CD8-positive, alpha-beta memory T cell (primary cell): ENCODE data around the gene GNB1L. TPM values are rescaled to one million over a fixed set of nuclear protein-coding genes. Genes with fewer than 3 reads are reported as not detected.

Experiments
- CTCF ChIA-PET: fragments of 350-600 bp; sonication (Branson Sonifier 250); formaldehyde crosslinking; loops from one replicate; lab custom pipeline; 2021; ENCODE audit warnings: antibody characterized with exemption; lab: Charles Lee
- POLR2A ChIA-PET: fragments of 350-600 bp; sonication (Branson Sonifier 250); formaldehyde crosslinking; loops from one replicate; lab custom pipeline; 2021; ENCODE audit warnings: antibody characterized with exemption; lab: Charles Lee
- DNase-seq, 5 donors: peaks; one replicate each; pipeline versions ENCODE4 v3.0.0 to v3.0.0-alpha.2; 2020 to 2022; ENCODE audit warnings: mixed read lengths in 1 of 5
- H3K27ac ChIP-seq: one replicate; pipeline ENCODE4 v1.7.0; 2013; ENCODE audit warnings: low read depth, mild to moderate bottlenecking, low read length, moderate library complexity
- H3K27me3 ChIP-seq: 2 replicates; pipeline ENCODE4 v1.7.0; 2013; ENCODE audit warnings: low read length, mild to moderate bottlenecking; ENCODE audit not compliant: insufficient read depth, poor library complexity, severe bottlenecking
- H3K36me3 ChIP-seq: 2 replicates; pipeline ENCODE4 v1.7.0; 2013; ENCODE audit warnings: mild to moderate bottlenecking, low read length, moderate library complexity; ENCODE audit not compliant: insufficient read depth
- H3K4me1 ChIP-seq: 2 replicates; pipeline ENCODE4 v1.7.0; 2013; ENCODE audit warnings: mild to moderate bottlenecking, low read length, moderate library complexity; ENCODE audit not compliant: insufficient read depth
- H3K4me3 ChIP-seq: 2 replicates; pipeline ENCODE4 v1.7.0; 2013; ENCODE audit warnings: mild to moderate bottlenecking, low read length
- H3K9me3 ChIP-seq: 2 replicates; pipeline ENCODE4 v1.7.0; 2013; ENCODE audit warnings: mild to moderate bottlenecking, low read length
- H3K27ac Mint-ChIP-seq, 8 donors: one replicate each; pipeline ENCODE4 v1.8.0; 2020 to 2021; ENCODE audit warnings: mixed read lengths in 8 of 8, mild to moderate bottlenecking in 6 of 8, inconsistent platforms in 3 of 8, moderate library complexity in 3 of 8
- H3K27me3 Mint-ChIP-seq, 2 donors: one replicate each; pipeline ENCODE4 v1.8.0; 2020 to 2021; ENCODE audit warnings: mixed read lengths in 2 of 2, mild to moderate bottlenecking in 1 of 2, moderate library complexity in 1 of 2
- H3K36me3 Mint-ChIP-seq, 3 donors: one replicate each; pipeline ENCODE4 v1.8.0; 2020 to 2021; ENCODE audit warnings: mixed read lengths in 3 of 3, inconsistent platforms in 1 of 3, mild to moderate bottlenecking in 1 of 3
- H3K4me1 Mint-ChIP-seq, 3 donors: one replicate each; pipeline ENCODE4 v1.8.0; 2020 to 2021; ENCODE audit warnings: mixed read lengths in 3 of 3, inconsistent platforms in 1 of 3, mild to moderate bottlenecking in 1 of 3
- H3K4me3 Mint-ChIP-seq, 7 donors: one replicate each; pipeline ENCODE4 v1.8.0; 2020 to 2021; ENCODE audit warnings: mixed read lengths in 7 of 7, mild to moderate bottlenecking in 6 of 7, moderate library complexity in 4 of 7, inconsistent platforms in 2 of 7
- H3K9me3 Mint-ChIP-seq, 5 donors: one replicate each; pipeline ENCODE4 v1.8.0; 2020 to 2022; ENCODE audit warnings: mixed read lengths in 5 of 5, mild to moderate bottlenecking in 3 of 5, moderate library complexity in 2 of 5, inconsistent platforms in 1 of 5
- polyA plus RNA-seq: library from polyadenylated mRNA; unstranded; fragments of 300-500 nt; fragmentation: Illumina TruSeq; gene quantifications from one replicate; pipeline ENCODE4 v1.2.3, GENCODE V29; 2021
- total RNA-seq, 2 experiments: library from RNA; stranded (reverse); gene quantifications; one replicate each; pipeline ENCODE4 v1.2.3, GENCODE V29; 2021

GNB1L gene
- total and polyA plus RNA-seq, 3 experiments from 2014 or later = 14.2 to 17.9 (median 16.6) TPM

DNA sequence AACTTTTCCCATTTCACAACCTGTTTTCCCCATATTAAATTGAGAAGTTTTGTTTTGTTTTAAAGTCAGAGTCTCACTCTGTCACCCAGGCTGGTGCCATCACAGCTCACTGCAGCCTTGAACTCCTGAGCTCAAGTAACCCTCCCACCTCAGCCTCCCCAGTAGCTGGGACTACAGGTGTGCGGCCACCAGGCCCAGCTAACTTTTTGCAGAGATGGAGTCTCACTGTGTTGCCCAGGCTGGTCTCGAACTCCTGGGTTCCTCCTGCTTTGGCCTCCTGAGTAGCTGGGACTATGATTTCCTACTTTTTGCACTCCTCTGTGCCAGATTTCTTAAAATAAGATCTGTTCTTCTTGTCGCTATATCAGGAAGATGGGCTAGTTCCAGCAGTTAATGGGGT lies 44.9 kb downstream of the GNB1L start:
- peaks cover 0 to 3% of the 10 kb centered on the region in 2 donors for H3K27me3 Mint-ChIP-seq
- H3K36me3 ChIP-seq = no peaks in the 10 kb centered on the region
- peaks cover 0 to 37% (median 10%) of the 10 kb centered on the region in 3 donors for H3K36me3 Mint-ChIP-seq
- H3K4me3 ChIP-seq = no peak overlapping the region
- ChIA-PET POLR2A (no interaction called here), CTCF (no interaction called here)
- no peaks in the 10 kb centered on the region for H3K9me3 Mint-ChIP-seq
- H3K27me3 ChIP-seq = no peaks in the 10 kb centered on the region
- no peaks in the 10 kb centered on the region for H3K9me3 ChIP-seq
- no peak for DNase-seq
- H3K4me3 Mint-ChIP-seq = no peak overlapping the region
- peaks cover 8% of the 10 kb centered on the region for H3K4me1 ChIP-seq
- peak overlapping the region in 2 of 8 donors; percentile 12 to 75 for H3K27ac Mint-ChIP-seq
- no peak overlapping the region for H3K27ac ChIP-seq
- H3K4me1 Mint-ChIP-seq = peaks cover 0 to 4% (median 3%) of the 10 kb centered on the region in 3 donors

- Mint-ChIP-seq H3K4me3 (no peak overlapping the region), H3K27me3 (peaks cover 0 to 3% of the 10 kb centered on the region in 2 donors), H3K27ac (no peak overlapping the region), H3K9me3 (no peaks in the 10 kb centered on the region), H3K4me1 (peaks cover 0 to 4% (median 3%) of the 10 kb centered on the region in 3 donors), H3K36me3 (peaks cover 0 to 31% (median 9%) of the 10 kb centered on the region in 3 donors)
- H3K27ac ChIP-seq = no peak overlapping the region
- H3K4me3 ChIP-seq = no peak overlapping the region
- H3K27me3 ChIP-seq = no peaks in the 10 kb centered on the region
- no peaks in the 10 kb centered on the region for H3K9me3 ChIP-seq
- POLR2A ChIA-PET = interaction anchor here (0.5 kb wide), 1 partner anchor 19 kb away, joined by 3 read pairs; no protein-coding TSS in a partner anchor
- no peaks in the 10 kb centered on the region for H3K36me3 ChIP-seq
- CTCF ChIA-PET = no interaction called here
- peaks cover 8% of the 10 kb centered on the region for H3K4me1 ChIP-seq
- DNase-seq = no peak
Observed at GRCh38 chr22:19808873-19809478, 45.7 kb downstream of the GNB1L start.

DNA sequence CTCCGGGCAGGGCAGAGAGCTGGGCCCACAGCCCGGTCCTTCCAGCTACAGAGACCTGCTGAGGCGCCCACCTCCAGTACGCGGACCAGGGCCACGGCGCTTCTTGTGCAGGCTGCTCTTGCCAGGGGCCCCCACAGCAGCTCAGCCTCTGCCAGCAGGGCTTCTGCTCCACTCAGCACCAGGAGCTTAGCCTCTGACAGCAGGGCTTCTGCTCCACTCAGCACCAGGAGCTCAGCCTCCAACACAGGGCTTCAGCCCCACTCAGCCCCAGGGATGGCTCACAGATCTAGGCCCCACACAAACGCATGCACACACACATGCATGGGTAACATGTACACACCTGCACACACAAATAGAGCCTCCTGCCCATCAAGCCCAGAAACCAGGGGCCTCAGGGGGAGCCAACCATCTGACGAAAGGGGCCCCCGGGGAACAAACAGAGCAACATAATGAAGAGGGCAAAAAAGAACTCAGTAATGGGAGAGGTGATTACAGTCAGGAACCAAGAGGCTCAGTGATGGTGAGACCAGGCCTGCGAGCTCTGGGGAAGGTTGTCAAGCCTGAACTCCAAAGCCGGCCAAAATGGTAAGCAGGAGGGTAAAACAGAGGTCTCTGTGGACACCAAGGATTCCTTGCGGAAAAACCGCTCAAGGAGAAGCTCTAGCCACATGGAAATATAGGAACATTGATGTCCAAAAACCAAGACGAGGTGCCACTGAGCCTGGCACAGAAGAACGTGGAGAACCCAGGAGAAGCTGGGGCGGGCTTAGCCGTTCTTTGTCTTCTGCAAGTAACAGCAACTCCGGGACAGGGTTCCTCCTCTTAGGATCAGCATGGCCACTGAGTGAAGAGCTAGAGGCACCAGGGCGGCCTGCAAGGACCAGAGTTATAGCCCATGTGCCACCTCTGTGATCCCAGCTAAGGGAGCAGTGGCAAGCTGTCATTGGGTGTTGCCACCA lies 46.5 kb downstream of the GNB1L start:
- Mint-ChIP-seq H3K27me3 (peaks cover 0 to 3% of the 10 kb centered on the region in 2 donors), H3K36me3 (peaks cover 0 to 34% (median 7%) of the 10 kb centered on the region in 3 donors), H3K9me3 (no peaks in the 10 kb centered on the region), H3K27ac (no peak overlapping the region), H3K4me1 (peaks cover 0 to 4% (median 3%) of the 10 kb centered on the region in 3 donors), H3K4me3 (no peak overlapping the region)
- Histone ChIP-seq H3K36me3 (no peaks in the 10 kb centered on the region), H3K9me3 (no peaks in the 10 kb centered on the region), H3K27ac (no peak overlapping the region), H3K4me1 (peaks cover 8% of the 10 kb centered on the region), H3K4me3 (no peak overlapping the region), H3K27me3 (no peaks in the 10 kb centered on the region)
- no peak for DNase-seq
- POLR2A ChIA-PET = interaction anchor here (0.5 kb wide), 1 partner anchor 18 kb away, joined by 3 read pairs; no protein-coding TSS in a partner anchor
- CTCF ChIA-PET = no interaction called here

DNA sequence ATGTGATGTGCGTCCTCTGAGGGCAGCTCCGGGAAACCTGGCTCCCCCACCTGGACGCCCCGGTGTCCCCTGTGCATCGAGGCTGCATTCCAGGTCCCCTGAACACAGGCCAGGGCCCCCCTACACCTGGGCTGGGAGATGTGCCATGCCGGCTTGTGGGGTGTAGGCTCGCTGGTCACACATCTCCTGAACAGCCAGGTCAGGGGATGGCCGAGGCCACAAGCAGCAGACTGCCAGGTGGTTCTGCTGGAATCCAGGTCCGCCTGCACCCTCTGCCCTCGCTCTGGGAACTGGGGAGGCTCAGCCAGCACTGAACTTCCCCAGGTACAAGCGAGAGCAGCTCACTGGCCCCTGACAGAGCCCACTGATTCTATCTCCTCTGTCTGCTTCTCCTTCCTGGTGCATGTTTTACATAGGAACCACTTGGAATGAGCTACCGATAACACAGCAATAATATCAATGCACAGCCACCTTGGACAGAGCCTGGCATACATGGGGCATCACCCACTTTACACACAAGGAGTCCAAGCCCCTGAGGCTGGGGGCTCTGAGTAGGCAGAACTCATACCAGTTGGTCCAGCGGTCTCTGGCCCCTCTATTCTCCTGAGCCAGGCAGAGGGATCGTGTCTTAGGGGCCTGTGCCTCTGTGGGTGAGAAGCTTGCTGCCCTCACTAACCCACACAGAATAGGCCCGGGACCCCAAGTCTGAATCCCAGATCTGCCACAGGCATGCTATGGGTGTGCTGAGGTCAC lies 47.3 kb downstream of the GNB1L start:
- H3K4me3 Mint-ChIP-seq = no peak overlapping the region
- H3K27me3 ChIP-seq = no peaks in the 10 kb centered on the region
- H3K9me3 ChIP-seq = no peaks in the 10 kb centered on the region
- ChIA-PET CTCF (interaction anchor here (0.6 kb wide), 1 partner anchor 1225 kb away, joined by 4 read pairs; the partner anchor contains the start of gene SLC7A4), POLR2A (no interaction called here)
- no peak overlapping the region for H3K27ac Mint-ChIP-seq
- no peaks in the 10 kb centered on the region for H3K9me3 Mint-ChIP-seq
- peaks cover 8% of the 10 kb centered on the region for H3K4me1 ChIP-seq
- peaks cover 0 to 35% (median 5%) of the 10 kb centered on the region in 3 donors for H3K36me3 Mint-ChIP-seq
- H3K27ac ChIP-seq = no peak overlapping the region
- peaks cover 0 to 4% (median 3%) of the 10 kb centered on the region in 3 donors for H3K4me1 Mint-ChIP-seq
- H3K27me3 Mint-ChIP-seq = peaks cover 0 to 3% of the 10 kb centered on the region in 2 donors
- H3K4me3 ChIP-seq = no peak overlapping the region
- no peak for DNase-seq
- H3K36me3 ChIP-seq = no peaks in the 10 kb centered on the region

GRCh38 chr22:19806213-19807160 lies 48.2 kb downstream of the GNB1L start:
- Histone ChIP-seq H3K9me3 (no peaks in the 10 kb centered on the region), H3K36me3 (no peaks in the 10 kb centered on the region), H3K27me3 (no peaks in the 10 kb centered on the region), H3K4me3 (no peak overlapping the region), H3K4me1 (peaks cover 8% of the 10 kb centered on the region), H3K27ac (no peak overlapping the region)
- Mint-ChIP-seq H3K27ac (no peak overlapping the region), H3K4me3 (no peak overlapping the region), H3K36me3 (peaks cover 0 to 43% (median 7%) of the 10 kb centered on the region in 3 donors), H3K27me3 (peaks cover 0 to 1% of the 10 kb centered on the region in 2 donors), H3K4me1 (peaks cover 0 to 4% (median 3%) of the 10 kb centered on the region in 3 donors), H3K9me3 (no peaks in the 10 kb centered on the region)
- ChIA-PET CTCF (interaction anchor here (0.6 kb wide), 1 partner anchor 1226 kb away, joined by 4 read pairs; the partner anchor contains the start of gene SLC7A4), POLR2A (no interaction called here)
- no peak for DNase-seq

DNA sequence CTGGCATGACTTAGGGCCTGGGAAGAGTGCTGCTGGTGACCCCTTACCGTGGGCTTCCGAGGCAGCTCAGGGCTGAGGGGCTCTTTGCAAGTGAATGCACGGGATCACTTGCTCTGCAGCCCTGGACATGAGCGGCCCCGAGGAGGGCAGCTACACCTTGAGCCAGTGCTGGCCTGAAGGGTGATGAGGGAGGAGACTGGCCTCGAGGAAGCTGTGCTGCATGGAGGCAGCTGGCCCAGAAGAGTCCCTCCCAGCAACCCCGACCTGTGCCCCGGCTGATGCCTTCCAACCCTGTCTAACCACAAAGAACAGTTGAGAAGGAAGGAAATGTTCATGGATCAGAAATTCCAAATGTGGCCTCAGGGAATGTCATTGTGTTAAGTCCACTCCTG lies 48.9 kb downstream of the GNB1L start:
- Histone ChIP-seq H3K36me3 (no peaks in the 10 kb centered on the region), H3K4me3 (no peak overlapping the region), H3K4me1 (peaks cover 8% of the 10 kb centered on the region), H3K9me3 (no peaks in the 10 kb centered on the region), H3K27ac (no peak overlapping the region), H3K27me3 (no peaks in the 10 kb centered on the region)
- CTCF ChIA-PET = no interaction called here
- no peak overlapping the region for H3K27ac Mint-ChIP-seq
- POLR2A ChIA-PET = no interaction called here
- H3K36me3 Mint-ChIP-seq = peaks cover 0 to 39% (median 7%) of the 10 kb centered on the region in 3 donors
- DNase-seq = no peak
- no peak overlapping the region for H3K4me3 Mint-ChIP-seq
- H3K4me1 Mint-ChIP-seq = peaks cover 0 to 1% (median 0%) of the 10 kb centered on the region in 3 donors
- no peaks in the 10 kb centered on the region for H3K9me3 Mint-ChIP-seq
- no peaks in the 10 kb centered on the region for H3K27me3 Mint-ChIP-seq

- H3K27ac Mint-ChIP-seq = no peak overlapping the region
- H3K9me3 ChIP-seq = no peaks in the 10 kb centered on the region
- no peaks in the 10 kb centered on the region for H3K27me3 Mint-ChIP-seq
- no peaks in the 10 kb centered on the region for H3K27me3 ChIP-seq
- no peak overlapping the region for H3K27ac ChIP-seq
- no peaks in the 10 kb centered on the region for H3K4me1 ChIP-seq
- H3K4me3 ChIP-seq = no peak overlapping the region
- H3K9me3 Mint-ChIP-seq = no peaks in the 10 kb centered on the region
- ChIA-PET POLR2A (no interaction called here), CTCF (no interaction called here)
- peaks cover 0 to 47% (median 6%) of the 10 kb centered on the region in 3 donors for H3K36me3 Mint-ChIP-seq
- H3K4me3 Mint-ChIP-seq = no peak overlapping the region
- no peaks in the 10 kb centered on the region for H3K4me1 Mint-ChIP-seq
- no peaks in the 10 kb centered on the region for H3K36me3 ChIP-seq
- DNase-seq = no peak
Observed at GRCh38 chr22:19803736-19804267, 50.9 kb downstream of the GNB1L start.
